KG1 (cell line): ENCODE measurements around the gene FOXP2.
"Not testable (repeated sequence)": the region's sequence is repeated elsewhere in the genome, so short reads cannot be mapped to it uniquely, and the experiment has no call there.

Experiments used
- DNase-seq: peaks from one replicate; lab custom pipeline; 2025; lab: John Stamatoyannopoulos, UW

FOXP2 gene

DNA sequence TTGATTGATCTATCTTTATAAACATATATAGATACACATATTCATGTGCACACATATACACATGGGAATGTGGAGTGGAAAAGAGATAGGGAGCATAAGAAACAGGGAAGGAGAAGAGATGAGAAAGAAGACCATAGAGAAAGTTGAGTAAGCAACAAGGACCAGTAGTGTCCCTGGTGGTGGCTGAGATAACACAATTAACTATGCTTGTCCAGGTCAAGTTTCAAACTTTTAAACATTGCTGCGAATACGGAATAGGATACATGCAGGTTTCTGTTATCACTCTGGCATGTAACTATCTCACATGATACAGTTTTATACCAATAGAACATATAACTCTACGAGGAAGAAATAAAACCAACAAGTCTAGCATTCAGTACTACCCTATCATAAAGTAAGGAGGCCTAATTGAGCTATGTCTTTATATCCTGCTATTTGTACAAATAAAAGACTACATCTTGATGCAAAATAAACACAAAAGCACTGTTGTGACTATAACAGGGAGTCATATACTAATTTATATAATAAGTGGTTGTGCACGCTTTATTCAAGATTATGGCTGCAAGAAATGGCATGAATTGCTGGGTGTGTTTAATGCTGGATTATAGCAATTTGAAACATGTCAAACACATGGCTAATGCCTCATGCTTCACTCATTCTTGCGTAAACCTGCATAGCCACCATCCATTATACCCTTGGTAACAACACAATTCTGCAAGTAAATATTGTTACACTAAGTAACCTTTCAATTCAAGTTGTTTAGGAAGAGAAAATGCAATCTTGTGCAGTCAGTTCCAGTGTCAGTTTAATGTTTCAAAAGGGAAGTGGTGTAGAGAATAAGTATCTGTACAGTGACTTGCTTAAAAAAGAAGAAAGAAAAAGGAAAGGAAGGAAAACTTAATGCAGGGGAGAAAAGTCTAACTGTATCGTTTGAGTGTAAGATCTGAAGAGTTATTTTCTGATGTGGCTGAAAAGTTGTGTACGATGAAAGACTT lies 8.2 kb downstream of the FOXP2 start:
- no peak for DNase-seq

DNA sequence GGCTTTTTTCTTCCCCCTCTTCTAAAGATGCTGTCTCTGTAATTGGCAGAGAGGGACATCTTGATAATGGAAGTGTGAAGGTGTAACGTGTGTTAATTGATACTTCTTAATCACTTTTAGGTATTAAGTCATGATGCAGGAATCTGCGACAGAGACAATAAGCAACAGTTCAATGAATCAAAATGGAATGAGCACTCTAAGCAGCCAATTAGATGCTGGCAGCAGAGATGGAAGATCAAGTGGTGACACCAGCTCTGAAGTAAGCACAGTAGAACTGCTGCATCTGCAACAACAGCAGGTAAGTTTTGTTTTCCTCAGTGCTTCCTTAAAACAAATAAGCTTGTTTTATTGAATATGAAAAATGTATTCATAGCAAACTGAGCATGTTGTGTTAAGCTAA lies 11.8 kb downstream of the FOXP2 start:
- DNase-seq = no peak

DNA sequence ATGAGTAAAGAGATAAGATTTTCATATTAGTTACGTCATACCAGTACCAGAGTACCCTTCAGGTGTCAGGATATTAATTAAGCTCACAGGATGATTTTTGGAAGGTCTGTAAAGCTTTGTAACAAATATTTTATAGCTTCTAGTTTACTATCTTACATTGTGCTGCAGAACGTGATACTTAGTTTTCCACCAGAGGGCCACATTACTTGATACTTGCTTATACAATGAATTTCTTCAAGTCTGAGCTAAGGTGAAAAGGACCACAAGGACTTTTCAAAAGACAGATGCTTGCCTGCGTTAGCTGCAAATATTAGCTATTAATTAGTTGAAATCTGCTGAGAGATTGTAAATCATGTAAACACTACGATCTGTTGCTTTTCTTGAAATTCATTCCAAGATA lies 12.2 kb downstream of the FOXP2 start:
- no peak for DNase-seq

DNA sequence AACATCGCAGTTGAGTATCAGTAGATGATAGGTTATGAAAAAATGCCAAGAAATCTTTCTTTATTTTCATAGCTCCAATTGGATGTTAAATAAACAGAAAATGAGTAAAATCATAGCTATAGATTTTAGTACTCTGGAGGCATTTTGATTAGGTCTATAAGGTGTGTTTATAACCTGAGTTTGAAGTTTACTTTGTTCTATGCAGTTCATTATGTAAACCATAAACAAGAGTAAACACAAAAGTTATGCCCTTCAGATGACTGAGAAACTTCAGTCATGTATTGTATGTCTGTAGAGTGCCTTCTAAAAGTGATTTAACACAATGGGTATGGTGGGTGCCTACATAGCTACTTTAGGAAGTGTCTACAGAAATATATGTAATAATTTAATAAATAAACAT lies 13.6 kb downstream of the FOXP2 start:
- DNase-seq = no peak

DNA sequence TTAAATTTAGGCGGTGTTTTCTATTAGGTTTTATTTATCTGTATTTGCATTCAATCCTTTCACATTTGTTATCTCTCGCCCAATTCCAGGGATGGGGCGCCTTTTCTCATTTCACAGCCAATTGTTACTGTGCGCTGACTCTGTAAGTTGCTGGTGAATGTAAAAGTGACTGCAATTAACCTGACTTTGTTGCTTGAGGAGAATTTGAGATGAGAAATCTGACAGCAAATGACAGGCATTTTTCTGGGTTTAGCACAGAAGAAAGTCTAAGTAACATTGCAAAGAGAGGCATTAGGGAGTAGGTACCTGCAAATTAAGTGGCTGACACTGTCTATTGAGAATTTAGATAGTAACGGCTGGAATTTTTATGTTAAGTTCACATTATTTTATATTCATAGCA lies 16.6 kb downstream of the FOXP2 start:
- no peak for DNase-seq

DNA sequence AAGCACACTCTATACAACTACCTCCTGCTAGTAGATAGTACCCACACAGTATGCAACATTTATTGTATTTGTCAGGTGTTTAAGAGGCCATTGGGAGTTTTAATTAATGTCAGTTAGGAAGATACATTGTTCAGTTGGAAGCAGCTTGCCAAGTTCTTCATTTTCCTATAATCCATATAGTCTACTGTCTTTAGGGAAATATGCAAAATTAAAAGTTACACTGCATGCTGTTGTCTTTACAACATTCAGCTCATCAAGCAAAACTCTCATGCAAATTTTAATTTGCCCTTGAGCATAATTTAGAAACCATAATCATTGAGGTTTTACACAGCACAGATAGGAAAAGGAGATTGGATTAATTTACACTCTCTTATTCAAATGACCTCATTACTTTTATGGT lies 17.4 kb downstream of the FOXP2 start:
- no peak for DNase-seq

DNA sequence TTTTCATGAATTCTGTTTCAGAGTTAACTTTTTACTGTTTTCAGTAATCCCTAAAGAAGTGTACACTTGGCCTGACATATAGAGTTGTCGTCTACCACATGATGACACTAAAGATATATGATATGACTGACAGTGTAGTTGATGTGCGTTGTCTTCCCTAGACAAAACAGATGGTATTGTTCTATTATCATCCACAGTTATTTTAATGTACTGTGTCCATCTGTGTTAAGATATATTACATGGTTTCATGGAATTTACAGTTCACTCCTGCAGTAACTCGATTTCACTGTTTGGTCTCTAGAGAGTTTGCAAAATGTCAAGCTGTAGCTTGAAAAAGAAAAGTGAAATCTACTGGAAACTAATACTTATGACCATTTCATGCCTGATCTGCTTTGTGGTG lies 18.1 kb downstream of the FOXP2 start:
- no peak for DNase-seq

DNA sequence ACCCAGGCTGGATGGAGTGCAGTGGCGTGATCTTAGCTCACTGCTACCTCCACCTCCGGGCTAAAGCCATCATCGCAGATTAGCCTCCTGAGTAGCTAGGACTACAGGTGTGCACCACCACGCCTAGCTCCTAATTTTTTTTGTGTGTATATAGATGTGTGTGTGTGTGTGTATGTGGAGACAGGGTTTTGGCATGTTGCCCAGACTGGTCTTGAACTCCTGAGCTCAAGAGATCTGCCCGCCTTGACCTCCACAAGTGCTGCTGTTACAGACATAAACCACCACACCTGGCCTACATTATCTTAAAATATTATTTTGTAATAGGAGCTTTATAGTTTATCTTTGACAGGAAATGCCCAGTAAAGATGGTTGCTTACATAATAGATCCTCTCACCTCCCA lies 25.0 kb downstream of the FOXP2 start:
- no peak for DNase-seq

DNA sequence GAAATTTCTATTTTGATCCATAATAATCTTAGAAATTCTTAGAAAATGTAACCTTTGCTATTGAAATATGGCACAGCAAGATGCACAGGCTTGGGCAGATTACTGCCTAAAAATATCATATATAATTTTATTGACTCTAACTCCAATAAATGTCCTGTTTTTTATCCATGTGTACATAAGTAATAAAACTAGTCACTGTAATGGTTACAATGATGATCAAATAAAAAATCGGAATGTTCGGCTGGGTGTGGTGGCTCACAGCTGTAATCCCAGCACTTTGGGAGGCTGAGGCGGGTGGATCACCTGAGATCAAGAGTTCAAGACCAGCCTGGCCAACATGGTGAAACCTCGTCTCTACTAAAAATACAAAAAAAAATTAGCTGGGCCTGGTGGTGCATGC lies 26.3 kb downstream of the FOXP2 start:
- DNase-seq = not testable (repeated sequence)

DNA sequence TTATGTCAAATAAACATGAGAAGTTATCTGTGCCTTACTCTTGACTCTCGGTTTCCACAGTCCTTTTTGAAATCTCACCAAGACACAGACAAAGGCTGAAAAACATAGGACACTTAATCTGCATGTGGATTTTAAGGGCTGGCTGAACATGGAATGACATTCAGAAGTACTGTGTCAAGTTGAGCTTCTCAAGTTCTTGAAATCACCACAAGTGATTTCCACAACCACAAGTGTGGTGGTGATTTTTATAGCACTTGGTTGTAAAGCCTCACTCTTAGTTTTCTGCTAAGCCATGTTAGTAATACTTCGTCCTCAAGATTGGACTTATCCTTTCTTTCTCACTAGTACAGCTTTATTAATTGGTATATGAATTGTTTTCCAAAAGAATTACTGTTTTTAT lies 29.6 kb downstream of the FOXP2 start:
- no peak for DNase-seq

DNA sequence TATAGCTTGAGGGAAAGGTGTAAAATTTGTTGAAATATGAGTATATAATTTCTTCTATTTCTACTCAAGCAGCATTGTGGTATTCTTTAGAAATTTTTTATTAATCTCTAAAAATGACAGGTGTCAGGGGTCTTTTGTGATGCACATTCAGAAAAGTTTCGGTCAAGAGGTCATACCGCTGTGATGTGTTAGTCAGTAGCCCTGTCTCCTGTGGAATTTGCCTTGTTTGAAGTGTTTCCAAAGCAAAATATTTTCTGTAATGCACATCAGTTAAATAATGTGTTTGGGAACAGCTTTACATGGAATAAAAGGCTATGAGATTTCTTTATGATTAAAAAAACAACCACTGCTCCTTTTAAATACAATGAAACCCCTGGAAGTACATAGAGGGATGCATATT lies 35.8 kb downstream of the FOXP2 start:
- no peak for DNase-seq

DNA sequence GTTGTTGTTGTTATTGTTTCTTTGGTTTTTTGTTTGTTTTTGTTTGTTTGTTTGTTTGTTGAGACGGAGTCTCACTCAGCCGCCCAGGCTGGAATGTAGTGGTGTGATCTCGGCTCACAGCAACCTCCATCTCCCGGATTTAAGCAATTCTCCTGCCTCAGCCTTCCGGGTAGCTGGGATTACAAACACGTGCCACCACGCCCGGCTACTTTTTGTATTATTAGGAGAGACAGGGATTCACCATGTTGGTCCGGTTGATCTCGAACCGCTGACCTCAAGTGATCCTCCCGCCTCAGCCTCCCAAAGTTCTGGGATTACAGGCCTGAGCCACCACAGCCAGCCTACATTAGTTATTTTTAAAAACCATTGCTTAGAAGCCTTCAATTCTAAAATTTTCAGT lies 45.0 kb downstream of the FOXP2 start:
- DNase-seq = no peak

DNA sequence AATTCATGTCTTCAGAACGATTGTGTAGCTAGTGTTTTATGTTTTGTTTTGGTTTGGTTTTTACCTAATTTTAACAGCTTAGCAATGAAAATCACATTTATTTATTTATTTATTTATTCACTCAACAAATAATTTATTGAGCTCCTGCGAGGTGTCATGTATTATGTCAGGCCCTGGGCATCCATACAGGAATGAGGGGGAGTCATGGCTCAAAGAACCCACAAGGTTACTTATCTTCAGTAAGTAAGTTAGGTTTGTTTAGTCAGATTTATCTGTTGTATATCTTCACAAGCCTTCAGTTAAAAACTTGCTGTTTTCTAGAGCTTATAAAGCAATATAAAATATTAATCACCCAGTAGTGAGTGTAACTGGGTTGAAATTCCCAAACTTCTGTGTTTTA lies 45.4 kb downstream of the FOXP2 start:
- DNase-seq = no peak

DNA sequence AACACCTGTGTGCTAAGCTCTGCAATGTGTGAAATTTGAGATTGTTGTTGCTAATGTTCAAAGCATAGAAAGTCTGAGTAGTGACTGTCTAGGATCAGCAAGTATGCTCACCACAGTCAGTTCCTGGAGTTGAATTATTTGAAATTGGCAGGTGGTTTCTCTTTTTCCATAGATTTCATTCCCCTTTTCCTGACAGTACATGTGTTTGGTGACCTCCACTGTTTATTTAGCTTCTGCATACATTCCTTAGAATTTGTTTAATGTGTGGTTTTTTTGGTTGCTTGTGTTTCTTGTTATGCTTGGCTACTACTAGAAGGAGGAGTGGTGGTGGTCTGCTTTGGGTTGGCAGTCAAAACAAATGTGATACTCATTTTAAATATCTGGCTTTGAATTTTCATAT lies 52.3 kb downstream of the FOXP2 start:
- no peak for DNase-seq

DNA sequence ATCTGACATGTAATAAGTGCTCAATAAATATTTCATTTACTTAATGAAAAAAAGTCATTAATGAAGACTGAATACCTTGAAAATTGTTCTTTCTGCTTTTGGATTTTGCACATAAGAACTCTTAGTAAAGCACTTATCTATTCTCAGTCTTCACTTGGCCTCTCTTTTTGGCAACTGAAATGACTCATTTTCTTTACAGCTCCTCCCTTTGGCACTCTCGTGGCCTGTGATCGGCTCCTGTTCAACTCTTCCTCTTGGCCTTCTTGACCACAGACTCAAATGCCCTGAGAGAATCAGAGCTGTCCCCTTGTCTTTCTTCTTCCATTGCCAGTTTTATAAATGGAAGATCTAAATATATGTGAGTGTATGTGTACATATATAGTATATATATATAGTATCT lies 54.2 kb downstream of the FOXP2 start:
- no peak for DNase-seq

DNA sequence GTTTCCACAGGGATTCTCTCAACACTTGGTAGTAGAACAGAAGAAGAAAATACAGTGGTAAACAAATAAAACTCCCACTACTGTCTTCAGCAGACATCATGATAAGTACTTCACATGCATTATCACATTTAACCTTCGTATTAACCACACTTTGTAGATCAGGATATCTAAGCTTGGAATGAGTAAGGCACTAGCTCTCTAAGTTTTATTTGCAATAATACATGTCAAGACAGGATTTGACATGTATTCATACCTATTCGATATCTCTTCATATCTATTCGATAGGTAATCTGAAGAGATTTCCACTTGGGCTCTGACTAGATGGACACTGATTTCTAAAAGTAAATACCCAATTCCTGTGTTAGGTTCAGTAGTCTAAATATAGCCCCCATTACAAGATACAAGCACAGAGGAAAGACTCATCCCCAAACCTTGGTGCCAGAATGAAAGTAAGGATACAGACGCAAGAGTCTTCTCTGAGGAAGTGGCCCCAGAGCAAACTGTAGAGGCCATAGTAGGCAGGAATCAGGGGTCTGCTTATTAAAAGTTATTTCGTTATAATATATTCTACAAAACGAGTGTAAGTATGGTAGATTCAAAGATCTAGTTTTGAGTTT lies 58.4 kb downstream of the FOXP2 start:
- no peak for DNase-seq

DNA sequence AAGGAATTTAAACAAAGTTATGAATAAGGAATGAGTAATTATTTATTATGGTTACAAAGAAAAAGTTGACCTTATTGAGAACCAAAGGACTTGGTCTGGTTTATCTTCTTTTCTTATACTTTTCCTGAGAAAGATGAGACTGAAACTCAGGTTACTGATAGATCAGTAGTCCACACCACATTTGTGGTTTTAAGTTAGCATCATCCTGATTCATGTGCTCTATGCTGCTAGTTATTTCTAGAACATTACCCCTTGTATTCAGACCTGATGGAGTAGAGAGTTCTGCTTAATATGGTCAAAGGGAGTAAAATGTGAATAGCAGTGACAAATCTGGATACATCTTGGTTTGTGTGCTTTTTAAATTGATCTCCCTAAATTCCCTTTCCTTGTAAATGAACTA lies 63.8 kb downstream of the FOXP2 start:
- no peak for DNase-seq

DNA sequence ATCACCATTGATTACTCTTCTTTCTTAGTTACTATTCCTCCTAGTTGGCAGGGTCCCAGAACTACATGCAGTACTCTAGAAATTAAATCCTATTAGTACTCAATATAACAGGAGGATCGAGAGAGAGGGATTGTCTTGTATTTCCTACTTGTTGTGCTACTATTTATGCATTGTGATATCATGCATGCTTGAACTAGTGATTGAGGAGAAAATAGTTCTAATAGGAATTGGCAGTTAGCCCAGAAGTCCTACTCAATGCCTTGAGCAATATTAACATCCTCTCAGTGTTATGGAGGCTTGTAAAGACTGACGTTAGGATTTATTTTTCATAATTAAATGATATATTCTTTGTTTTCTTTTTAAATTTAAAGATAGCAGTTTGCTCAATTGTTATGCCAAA lies 67.4 kb downstream of the FOXP2 start:
- no peak for DNase-seq

DNA sequence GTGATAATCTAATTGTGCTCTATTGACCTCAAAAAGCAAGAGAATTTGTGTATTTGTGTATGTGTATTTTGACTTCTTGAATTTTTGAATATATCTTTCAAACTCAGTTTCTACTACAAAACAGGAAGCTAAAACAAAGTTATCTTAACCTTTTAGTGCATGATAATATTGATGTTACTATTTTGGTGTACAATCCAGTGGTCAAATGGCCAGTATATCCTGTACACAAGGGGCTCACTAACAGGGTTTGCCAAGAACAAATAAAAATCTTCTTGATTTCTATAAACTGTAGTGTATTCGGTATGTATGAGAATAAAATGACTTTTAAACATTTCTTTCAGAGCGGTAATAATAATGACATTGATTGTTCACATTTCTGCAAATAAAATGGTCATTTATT lies 69.6 kb downstream of the FOXP2 start:
- DNase-seq = no peak

DNA sequence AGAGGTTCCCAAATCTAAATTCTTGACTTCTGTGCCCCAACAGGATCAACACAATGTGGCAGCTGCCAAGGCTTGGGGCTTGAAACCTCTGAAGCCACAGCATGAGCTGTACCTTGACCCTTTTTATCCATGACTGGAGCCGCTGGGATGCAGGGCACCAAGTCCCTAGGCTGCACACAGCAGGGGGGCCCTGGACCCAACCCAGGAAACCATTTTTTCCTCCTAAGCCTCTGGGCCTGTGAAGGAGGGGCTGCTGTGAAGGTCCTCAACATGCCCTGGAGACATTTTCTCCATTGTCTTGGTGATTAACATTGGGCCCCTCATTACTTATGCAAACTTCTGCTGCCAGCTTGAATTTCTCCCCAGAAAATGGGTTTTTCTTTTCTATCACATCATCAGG lies 72.6 kb downstream of the FOXP2 start:
- DNase-seq = no peak

DNA sequence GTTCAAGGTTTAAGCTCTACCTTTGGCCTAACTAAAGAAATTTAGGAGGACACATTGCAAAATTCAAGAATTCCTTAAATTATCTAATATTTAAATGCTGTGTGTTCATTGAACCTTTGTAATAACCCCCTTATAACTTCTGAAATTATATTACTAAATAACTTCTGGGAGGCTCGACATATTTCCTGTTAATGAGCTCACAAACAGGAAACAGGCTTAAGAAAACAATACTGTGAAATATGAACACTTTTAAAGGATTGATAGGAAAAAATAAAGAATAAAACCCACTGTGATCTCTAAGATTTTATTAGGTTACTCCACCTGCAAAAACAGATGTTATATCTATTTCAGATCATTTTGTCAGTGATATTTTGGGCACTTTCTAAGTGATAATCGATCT lies 74.1 kb downstream of the FOXP2 start:
- no peak for DNase-seq

DNA sequence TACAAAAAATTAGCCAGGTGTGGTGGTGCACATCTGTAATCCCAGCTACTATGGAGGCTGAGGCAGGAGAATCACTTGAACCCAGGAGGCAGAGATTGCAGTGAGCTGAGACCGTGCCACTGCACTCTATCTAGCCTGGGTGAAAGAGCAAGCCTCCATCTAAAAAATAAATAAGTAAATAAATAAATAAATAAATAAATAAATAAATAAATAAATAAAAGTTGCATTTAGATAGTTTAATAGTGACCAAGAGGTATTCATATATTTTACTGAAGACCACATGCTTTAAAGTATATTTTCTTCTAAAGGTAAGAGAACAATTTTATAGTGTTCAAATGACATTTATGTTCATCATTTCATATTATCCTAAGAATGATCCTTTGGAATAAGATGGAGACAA lies 82.9 kb downstream of the FOXP2 start:
- not testable (repeated sequence) for DNase-seq

DNA sequence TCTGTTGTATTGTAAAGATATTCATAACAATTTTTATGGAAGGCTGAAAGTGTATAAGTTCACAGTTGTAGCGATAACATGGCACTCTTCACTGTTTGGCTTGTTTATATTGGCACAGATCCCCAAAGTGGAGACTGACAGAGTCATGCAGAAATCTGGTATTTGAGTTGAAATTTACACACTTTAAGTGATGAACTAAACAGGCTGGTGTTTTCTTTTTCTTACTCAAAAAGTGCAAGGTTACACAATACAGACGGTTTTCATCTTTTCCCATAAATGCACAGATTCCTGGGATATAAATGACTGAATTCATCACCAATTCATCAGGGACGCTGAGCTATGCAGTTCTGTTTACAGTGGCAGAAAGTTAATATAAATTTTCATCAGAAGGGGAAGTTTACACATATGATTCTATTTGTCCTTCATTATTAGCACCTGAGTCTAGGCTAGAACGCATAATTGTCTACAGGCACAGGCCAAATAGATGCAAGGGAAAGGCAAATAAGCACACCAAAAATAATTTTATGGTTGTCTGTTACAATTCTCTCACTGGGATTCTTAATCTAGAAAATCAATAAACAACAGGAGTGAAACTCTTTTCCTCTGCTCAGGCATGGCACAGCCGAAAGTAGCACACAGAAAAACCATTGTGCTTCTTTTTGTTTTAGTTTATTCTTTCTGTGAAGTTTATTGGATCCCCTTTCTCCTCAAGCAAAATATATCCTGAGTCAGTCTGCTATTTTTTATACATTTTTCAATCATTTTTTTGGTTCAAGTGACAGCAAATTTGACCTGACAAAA lies 88.0 kb downstream of the FOXP2 start:
- no peak for DNase-seq
